SIG-M5 treated with dmso at 0.1 percent for 504 hours (cell line): Measurements from ENCODE around the gene CADPS2.
"Not testable (repeated sequence)": the region's sequence is repeated elsewhere in the genome, so short reads cannot be mapped to it uniquely, and the experiment has no call there.

Experiments used
- DNase-seq: peaks from one replicate; lab custom pipeline; 2025; ENCODE audit not compliant: unreplicated experiment; lab: John Stamatoyannopoulos, UW

The CADPS2 gene

GRCh38 chr7:122677149-122677548, 209.1 kb downstream of the CADPS2 start:
- no peak for DNase-seq

- no peak for DNase-seq
These were observed 209.8 kb downstream of the CADPS2 start for GRCh38 chr7:122676466-122676865.

GRCh38 chr7:122675621-122676020, 210.6 kb downstream of the CADPS2 start:
- DNase-seq: no peak

- no peak for DNase-seq
These were observed 211.2 kb downstream of the CADPS2 start for GRCh38 chr7:122675011-122675410.

GRCh38 chr7:122674502-122674901, 211.8 kb downstream of the CADPS2 start:
- DNase-seq: no peak

- no peak for DNase-seq
These were observed 212.3 kb downstream of the CADPS2 start for GRCh38 chr7:122673951-122674350.

GRCh38 chr7:122672536-122672935, 213.7 kb downstream of the CADPS2 start:
- no peak for DNase-seq

GRCh38 chr7:122663733-122664132, 222.5 kb downstream of the CADPS2 start:
- DNase-seq: no peak

- no peak for DNase-seq
These were observed 227.4 kb downstream of the CADPS2 start for GRCh38 chr7:122658856-122659255.

- DNase-seq: no peak
These were observed 232.6 kb downstream of the CADPS2 start for GRCh38 chr7:122653685-122654084.

- no peak for DNase-seq
These were observed 233.4 kb downstream of the CADPS2 start for GRCh38 chr7:122652876-122653275.

- no peak for DNase-seq
These were observed 234.8 kb downstream of the CADPS2 start for GRCh38 chr7:122651451-122651850.

- DNase-seq: no peak
These were observed 243.0 kb downstream of the CADPS2 start for GRCh38 chr7:122643250-122643649.

GRCh38 chr7:122638459-122638858, 247.8 kb downstream of the CADPS2 start:
- DNase-seq: no peak

- no peak for DNase-seq
These were observed 248.5 kb downstream of the CADPS2 start for GRCh38 chr7:122637784-122638183.

GRCh38 chr7:122635481-122635880, 250.8 kb downstream of the CADPS2 start:
- not testable (repeated sequence) for DNase-seq

- DNase-seq: no peak
These were observed 252.8 kb downstream of the CADPS2 start for GRCh38 chr7:122633472-122633871.

- no peak for DNase-seq
These were observed 254.0 kb downstream of the CADPS2 start for GRCh38 chr7:122632238-122632637.

- no peak for DNase-seq
These were observed 256.8 kb downstream of the CADPS2 start for GRCh38 chr7:122629412-122629953.

GRCh38 chr7:122628651-122629411, 257.4 kb downstream of the CADPS2 start:
- DNase-seq: no peak

- no peak for DNase-seq
These were observed 259.5 kb downstream of the CADPS2 start for GRCh38 chr7:122626785-122627184.

GRCh38 chr7:122622682-122623081, 263.6 kb downstream of the CADPS2 start:
- no peak for DNase-seq

- no peak for DNase-seq
These were observed 266.6 kb downstream of the CADPS2 start for GRCh38 chr7:122619664-122620063.
